ENCODE measurements around the gene NR2E3. TPM values are rescaled to one million over a fixed set of nuclear protein-coding genes. Genes with fewer than 3 reads are reported as not detected.

NR2E3 gene
- total RNA-seq (2022; extraction: Qiagen RNA extraction; ENCODE audit: low read depth) = 0.14 to 0.29 TPM (median 0.19 TPM) in 4 of 5 replicates, not detected in the other

DNA sequence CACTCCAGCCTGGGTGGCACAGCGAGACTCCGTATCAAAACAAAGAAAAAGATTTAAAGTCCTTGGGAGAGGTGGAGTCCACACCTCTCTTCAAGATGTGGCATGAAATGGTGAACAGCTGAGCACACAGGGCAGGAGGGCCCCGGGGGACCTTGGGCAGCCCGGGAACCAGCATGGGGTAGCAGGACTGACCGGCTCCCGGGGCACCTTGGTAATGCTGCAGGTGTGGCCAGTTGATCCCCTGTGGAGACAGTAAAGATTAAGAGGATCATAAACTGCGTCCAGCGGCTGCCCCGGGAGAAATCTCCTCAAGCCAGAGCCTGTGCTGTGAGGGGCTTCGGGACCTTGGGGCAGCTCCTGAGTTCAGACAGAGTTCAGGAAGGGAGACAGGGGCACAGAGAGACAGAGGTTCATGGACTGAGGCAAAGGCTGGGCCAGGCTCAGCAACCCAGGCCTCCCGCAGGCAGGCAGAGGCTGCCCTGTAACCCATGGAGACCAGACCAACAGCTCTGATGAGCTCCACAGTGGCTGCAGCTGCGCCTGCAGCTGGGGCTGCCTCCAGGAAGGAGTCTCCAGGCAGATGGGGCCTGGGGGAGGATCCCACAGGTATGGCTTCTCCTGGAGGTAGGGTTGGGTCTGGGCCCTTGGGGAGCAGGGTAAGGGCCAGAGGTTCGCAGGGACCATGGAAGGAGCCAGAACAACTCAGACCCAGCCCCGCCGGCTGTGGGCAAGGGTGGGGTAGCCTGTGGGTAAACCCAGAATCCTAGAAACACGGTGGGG lies at the start of gene NR2E3:
Gene NR2E3 (plus strand): TSS at position 299 of the 780 bp plus-strand sequence. CDS start 190 bp downstream, at position 489.

All from A549 treated with RU486 at 1 μM for 4 hours (cell line).